Mesenchymal stem cell (in vitro differentiated cells and primary cell): ENCODE results near the gene AGAP1.
A peak's percentile ranks its signal among the peaks of the same experiment; 100 is the strongest.

Source experiments
- DNase-seq: peaks from one replicate; pipeline ENCODE4 v3.0.0-alpha.2; 2013
- H2AFZ ChIP-seq: one replicate; pipeline ENCODE4 v1.6.1; 2013; ENCODE audit warnings: low read depth, mild to moderate bottlenecking, control low read depth, inconsistent platforms, low read length, moderate library complexity
- H2AK5ac ChIP-seq: 2 replicates; pipeline ENCODE4 v1.6.1; 2013; ENCODE audit warnings: low read length, moderate library complexity, mild to moderate bottlenecking, inconsistent platforms; ENCODE audit not compliant: severe bottlenecking
- H2BK120ac ChIP-seq: one replicate; pipeline ENCODE4 v1.6.1; 2013; ENCODE audit warnings: low read depth, mild to moderate bottlenecking, inconsistent platforms, low read length, moderate library complexity
- H2BK12ac ChIP-seq, 2 experiments: one replicate each; pipeline ENCODE4 v1.6.1; 2013; ENCODE audit warnings: inconsistent platforms in 2 of 2, low read length in 2 of 2, mild to moderate bottlenecking in 2 of 2, moderate library complexity in 2 of 2, control low read depth in 1 of 2
- H2BK15ac ChIP-seq: one replicate; pipeline ENCODE4 v1.6.1; 2013; ENCODE audit warnings: mild to moderate bottlenecking, low read depth, inconsistent platforms; ENCODE audit not compliant: poor library complexity, severe bottlenecking
- H2BK5ac ChIP-seq: 2 replicates; pipeline ENCODE4 v1.6.1; 2013; ENCODE audit warnings: low read depth, mild to moderate bottlenecking, low read length, control low read depth, inconsistent platforms; ENCODE audit not compliant: poor library complexity, severe bottlenecking
- H3K14ac ChIP-seq, 2 experiments: one replicate each; pipeline ENCODE4 v1.6.1; 2013; ENCODE audit warnings: inconsistent platforms in 2 of 2, low read length in 2 of 2, control low read depth in 1 of 2, mild to moderate bottlenecking in 1 of 2, moderate library complexity in 1 of 2
- H3K18ac ChIP-seq, 2 experiments: one replicate each; pipeline ENCODE4 v1.6.1; 2013; ENCODE audit warnings: inconsistent platforms in 2 of 2, low read length in 2 of 2, control low read depth in 1 of 2, low read depth in 1 of 2, mild to moderate bottlenecking in 1 of 2
- H3K23ac ChIP-seq, 2 experiments: one replicate each; pipeline ENCODE4 v1.6.1; 2013; ENCODE audit warnings: inconsistent platforms in 2 of 2, low read length in 2 of 2, mild to moderate bottlenecking in 2 of 2, moderate library complexity in 2 of 2, control low read depth in 1 of 2
- H3K27ac ChIP-seq: 2 replicates; pipeline ENCODE4 v1.5.1; 2013; ENCODE audit warnings: mild to moderate bottlenecking, moderate library complexity, low read length, control low read depth, inconsistent platforms; ENCODE audit not compliant: poor library complexity, severe bottlenecking
- H3K27me3 ChIP-seq, 2 experiments: 2 replicates each; pipeline versions ENCODE4 v1.6.1 to v1.7.0; 2013; ENCODE audit warnings: low read length in 2 of 2, mild to moderate bottlenecking in 2 of 2, moderate library complexity in 2 of 2, control low read depth in 1 of 2, inconsistent platforms in 1 of 2; ENCODE audit not compliant: control insufficient read depth in 1 of 2, insufficient read depth in 1 of 2
- H3K36me3 ChIP-seq, 2 experiments: 2 replicates each; pipeline versions ENCODE4 v1.6.1 to v1.7.0; 2013; ENCODE audit warnings: low read length in 2 of 2, control low read depth in 1 of 2, inconsistent platforms in 1 of 2, low read depth in 1 of 2, mild to moderate bottlenecking in 1 of 2; ENCODE audit not compliant: insufficient read depth in 2 of 2, control insufficient read depth in 1 of 2
- H3K4ac ChIP-seq, 2 experiments: one replicate each; pipeline ENCODE4 v1.6.1; 2013; ENCODE audit warnings: inconsistent platforms in 2 of 2, low read length in 2 of 2, mild to moderate bottlenecking in 2 of 2, moderate library complexity in 2 of 2, control low read depth in 1 of 2, low read depth in 1 of 2
- H3K4me1 ChIP-seq: 2 replicates; pipeline ENCODE4 v1.6.1; 2013; ENCODE audit warnings: low read depth, low read length, control low read depth; ENCODE audit not compliant: control insufficient read depth, insufficient read depth
- H3K4me2 ChIP-seq: 2 replicates; pipeline ENCODE4 v1.6.1; 2013; ENCODE audit warnings: low read length, mild to moderate bottlenecking, inconsistent platforms; ENCODE audit not compliant: poor library complexity, severe bottlenecking
- H3K4me3 ChIP-seq, 2 experiments: 2 replicates each; pipeline versions ENCODE4 v1.5.1 to v1.7.0; 2013; ENCODE audit warnings: low read length in 2 of 2, mild to moderate bottlenecking in 2 of 2, control low read depth in 1 of 2, low read depth in 1 of 2; ENCODE audit not compliant: insufficient read depth in 1 of 2
- H3K79me1 ChIP-seq: replicated peaks from 2 replicates; pipeline ENCODE4 v1.6.1; 2013; ENCODE audit warnings: mild to moderate bottlenecking, control low read depth, low read length, inconsistent platforms; ENCODE audit not compliant: poor library complexity, severe bottlenecking
- H3K9ac ChIP-seq: 2 replicates; pipeline ENCODE4 v1.7.0; 2013; ENCODE audit warnings: mild to moderate bottlenecking, low read length, moderate library complexity
- H3K9me3 ChIP-seq: 2 replicates; pipeline ENCODE4 v1.7.0; 2013; ENCODE audit warnings: mild to moderate bottlenecking, low read length; ENCODE audit not compliant: control insufficient read depth
- H4K8ac ChIP-seq: one replicate; pipeline ENCODE4 v1.6.1; 2013; ENCODE audit warnings: inconsistent platforms, mild to moderate bottlenecking, low read length, moderate library complexity
- H4K91ac ChIP-seq: one replicate; pipeline ENCODE4 v1.6.1; 2013; ENCODE audit warnings: mild to moderate bottlenecking, low read length, inconsistent platforms
- WGBS: methylation state at CpG from one replicate; pipeline ENCODE4 v1.1.7; 2013; ENCODE audit warnings: mixed read lengths; 5-methylcytosine and 5-hydroxymethylcytosine counted together

The AGAP1 gene

GRCh38 chr2:235588750-235589149 is 94.9 kb downstream of the AGAP1 start:
- WGBS = 87% methylated on average over 9 of the region's 9 CpGs
- Histone ChIP-seq H3K27ac (no peak overlapping the region), H3K4me3 (no peak overlapping the region), H3K18ac (no peak overlapping the region), H3K4me1 (peaks cover 5% of the 10 kb centered on the region), H3K36me3 (peaks cover 0 to 4% of the 10 kb centered on the region in 2 experiments), H3K4ac (no peak overlapping the region), H3K9ac (no peak overlapping the region), H2AK5ac (no peak overlapping the region), H3K27me3 (no peaks in the 10 kb centered on the region), H3K4me2 (no peak overlapping the region), H3K79me1 (peaks cover 51% of the 10 kb centered on the region), H2BK12ac (no peak overlapping the region), H2BK5ac (no peak overlapping the region), H2AFZ (no peak overlapping the region), H3K14ac (no peak overlapping the region), H3K23ac (no peak overlapping the region), H2BK15ac (no peak overlapping the region), H4K8ac (no peak overlapping the region), H4K91ac (no peak overlapping the region), H2BK120ac (no peak overlapping the region), H3K9me3 (no peaks in the 10 kb centered on the region)
- no peak for DNase-seq

- DNase-seq = no peak
- no peak overlapping the region for H3K14ac ChIP-seq
- H3K18ac ChIP-seq = no peak overlapping the region
- H4K8ac ChIP-seq = no peak overlapping the region
- no peak overlapping the region for H2AK5ac ChIP-seq
- no peak overlapping the region for H4K91ac ChIP-seq
- peaks cover 49% of the 10 kb centered on the region for H3K79me1 ChIP-seq
- H3K27ac ChIP-seq = no peak overlapping the region
- H3K4me3 ChIP-seq = no peak overlapping the region
- no peak overlapping the region for H2BK15ac ChIP-seq
- H3K4ac ChIP-seq = no peak overlapping the region
- H3K4me1 ChIP-seq = peaks cover 5% of the 10 kb centered on the region
- H2BK120ac ChIP-seq = no peak overlapping the region
- no peak overlapping the region for H2BK5ac ChIP-seq
- H3K4me2 ChIP-seq = no peak overlapping the region
- no peak overlapping the region for H3K23ac ChIP-seq
- H3K9ac ChIP-seq = no peak overlapping the region
- no peak overlapping the region for H2AFZ ChIP-seq
- 92% methylated on average over 13 of the region's 14 CpGs for WGBS
- H3K9me3 ChIP-seq = no peaks in the 10 kb centered on the region
- peaks cover 0 to 2% of the 10 kb centered on the region in 2 experiments for H3K36me3 ChIP-seq
- H3K27me3 ChIP-seq = no peaks in the 10 kb centered on the region
- no peak overlapping the region for H2BK12ac ChIP-seq
Observed at GRCh38 chr2:235591231-235591730, 97.4 kb downstream of the AGAP1 start.

DNA sequence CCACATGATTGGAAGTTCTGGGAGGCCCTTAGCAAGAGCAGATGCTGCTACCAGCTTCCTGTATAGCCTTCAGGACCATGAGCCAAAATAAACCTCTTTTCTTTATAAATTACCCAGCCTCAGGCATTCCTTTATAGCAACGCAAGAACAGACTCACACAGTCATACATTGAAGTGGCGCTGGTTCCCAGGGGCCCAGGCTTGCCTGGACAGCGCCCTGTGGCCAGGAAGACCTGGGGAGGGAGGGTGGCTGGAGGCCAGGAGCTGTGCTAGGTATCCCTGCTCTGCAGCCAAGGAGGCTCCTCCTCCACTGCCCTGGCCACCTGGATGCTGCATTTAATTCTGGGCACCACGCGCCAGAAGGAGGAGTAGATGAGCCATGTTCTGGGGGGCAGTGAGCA is 98.1 kb downstream of the AGAP1 start:
- Histone ChIP-seq H3K23ac (no peak overlapping the region), H2BK120ac (no peak overlapping the region), H3K9ac (no peak overlapping the region), H3K18ac (peak overlapping the region in 1 of 2 experiments; percentile 28), H4K91ac (no peak overlapping the region), H3K4me3 (no peak overlapping the region), H2BK15ac (no peak overlapping the region), H3K4me2 (no peak overlapping the region), H3K27me3 (no peaks in the 10 kb centered on the region), H3K4ac (no peak overlapping the region), H3K9me3 (no peaks in the 10 kb centered on the region), H3K4me1 (peaks cover 5% of the 10 kb centered on the region), H2AK5ac (no peak overlapping the region), H3K79me1 (peaks cover 50% of the 10 kb centered on the region), H2BK5ac (no peak overlapping the region), H3K27ac (no peak overlapping the region), H2AFZ (no peak overlapping the region), H3K36me3 (peaks cover 0 to under 1% of the 10 kb centered on the region in 2 experiments), H4K8ac (no peak overlapping the region), H2BK12ac (no peak overlapping the region), H3K14ac (no peak overlapping the region)
- DNase-seq = no peak
- 98% methylated on average over 5 of the region's 5 CpGs for WGBS

GRCh38 chr2:235592430-235592829 is 98.6 kb downstream of the AGAP1 start:
- no peak overlapping the region for H4K8ac ChIP-seq
- no peak overlapping the region for H3K9ac ChIP-seq
- no peak overlapping the region for H3K4ac ChIP-seq
- H3K4me1 ChIP-seq = peaks cover 5% of the 10 kb centered on the region
- H4K91ac ChIP-seq = no peak overlapping the region
- no peak overlapping the region for H3K4me2 ChIP-seq
- no peak for DNase-seq
- no peak overlapping the region for H2BK12ac ChIP-seq
- H3K27ac ChIP-seq = no peak overlapping the region
- no peak overlapping the region for H3K18ac ChIP-seq
- no peak overlapping the region for H2BK5ac ChIP-seq
- no peak overlapping the region for H2AK5ac ChIP-seq
- H3K9me3 ChIP-seq = no peaks in the 10 kb centered on the region
- WGBS = 85% methylated on average over 11 of the region's 11 CpGs
- H2BK15ac ChIP-seq = no peak overlapping the region
- H3K79me1 ChIP-seq = peaks cover 53% of the 10 kb centered on the region
- H3K14ac ChIP-seq = peak overlapping the region in 1 of 2 experiments; percentile 0
- no peak overlapping the region for H3K23ac ChIP-seq
- H2BK120ac ChIP-seq = no peak overlapping the region
- no peak overlapping the region for H2AFZ ChIP-seq
- H3K4me3 ChIP-seq = no peak overlapping the region
- H3K27me3 ChIP-seq = no peaks in the 10 kb centered on the region
- H3K36me3 ChIP-seq = peaks cover 0 to 4% of the 10 kb centered on the region in 2 experiments
